Measurements from ENCODE around the gene ZFAND2B.

DNA sequence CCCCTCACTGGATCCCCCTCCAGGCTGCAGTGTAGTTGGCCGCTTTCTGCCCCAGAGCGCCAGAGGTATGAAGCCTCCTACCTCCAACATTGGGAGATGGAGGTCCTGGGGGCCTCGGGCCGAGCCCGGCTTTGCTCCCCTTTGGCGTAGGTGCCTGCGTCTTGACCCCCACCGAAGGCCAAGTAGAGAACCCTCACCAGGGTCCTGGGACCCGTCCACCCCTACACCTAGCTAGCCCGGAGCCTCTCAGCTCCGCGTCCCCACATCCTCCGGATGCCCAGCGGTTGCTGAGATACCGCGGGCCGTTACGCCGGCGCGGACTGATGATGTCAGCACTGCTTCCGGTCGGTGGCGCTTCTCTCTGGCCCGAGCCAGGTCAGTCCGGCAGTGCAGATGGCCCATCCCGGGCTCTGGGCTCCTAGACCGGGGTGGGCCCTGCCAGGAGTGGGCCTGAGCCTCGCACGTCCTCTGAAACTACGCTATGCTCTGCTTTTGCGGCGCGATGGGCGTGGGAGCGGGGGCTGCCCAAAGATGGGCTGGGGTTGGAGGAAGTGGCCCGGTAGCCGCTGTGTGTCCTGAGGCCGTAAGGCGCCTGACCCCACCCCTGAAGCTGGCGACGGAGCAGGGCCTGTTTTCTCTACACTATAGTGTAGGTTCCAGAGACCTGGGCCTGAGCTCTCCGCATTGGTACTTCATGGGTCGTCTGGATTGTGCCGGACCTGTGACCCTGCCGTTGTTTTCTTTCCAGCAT, 38.7 kb downstream of the ZFAND2B start, which contains the start of the genes GLB1L and STK16:
- TF ChIP-seq POLR2A (IDR thresholded peaks at IDR 0.05; ENCODE audit: low read length) (peak; percentile 90), GATA1 (IDR thresholded peaks at IDR 0.05; ENCODE audit: low read depth, low read length) (no peak)

Data from erythroblast (primary cell).